ENCODE measurements around the gene TMEM181.

GRCh38 chr6:158660333-158660754 lies 100.5 kb downstream of the TMEM181 start:
- TF ChIP-seq CTCF (conservative IDR thresholded peaks at IDR 0.05; ENCODE audit: low read depth, low read length) = peak; percentile 69
- TF ChIP-seq EZH2 (IDR thresholded peaks at IDR 0.05; ENCODE audit: borderline replicate concordance, low read depth, low read length, poor library complexity, severe bottlenecking) = no peak
